Adrenal gland (tissue), 12 donors: ENCODE data around the gene FAM170B. TPM values are rescaled to one million over a fixed set of nuclear protein-coding genes. Genes with fewer than 3 reads are reported as not detected.

Experiments used
- DNase-seq, 7 donors: peaks; one replicate each; pipeline ENCODE4 v3.0.0-alpha.2; 2019 to 2020
- H3K27ac ChIP-seq, 5 donors: fragments of 200-600 bp; sonication (generic) in 4 of 5; 1 replicate in 3 of 5; 2 replicates in 2 of 5; pipeline versions ENCODE4 v1.5.1 to v1.8.0; 2016 to 2020; ENCODE audit warnings: mild to moderate bottlenecking in 1 of 5
- H3K27me3 ChIP-seq: fragments of 200-600 bp; 2 replicates; pipeline ENCODE4 v1.8.0; 2021
- H3K36me3 ChIP-seq, 2 donors: fragments of 200-600 bp; replicated peaks in 1 of 2; 1 replicate in 1 of 2; 2 replicates in 1 of 2; pipeline versions ENCODE4 v1.5.1 to v1.8.0; 2018 to 2022
- H3K4me1 ChIP-seq, 2 donors: fragments of 200-600 bp; replicated peaks in 1 of 2; 1 replicate in 1 of 2; 2 replicates in 1 of 2; pipeline versions ENCODE4 v1.5.1 to v1.8.0; 2018 to 2021
- H3K4me3 ChIP-seq, 4 donors: fragments of 200-600 bp; sonication (generic) in 3 of 4; one replicate each; pipeline ENCODE4 v1.5.1; 2016 to 2018
- H3K9me3 ChIP-seq, 3 donors: fragments of 200-600 bp; sonication (generic) in 1 of 3; replicated peaks in 1 of 3; 1 replicate in 2 of 3; 2 replicates in 1 of 3; pipeline versions ENCODE4 v1.5.1 to v1.8.0; 2016 to 2021
- POLR2A ChIP-seq, 2 donors: fragments of 450-650 bp; IDR thresholded peaks; one replicate each; pipeline ENCODE4 v1.6.1; 2017; ENCODE audit warnings: antibody characterized with exemption in 2 of 2, mild to moderate bottlenecking in 2 of 2, moderate library complexity in 1 of 2
- WGBS, 4 donors: extraction: QIAGEN DNeasy Blood & Tissue Kit in 2 of 4; methylation state at CpG; one replicate each; pipeline versions ENCODE4 v1.1.5 to v1.1.7; 2013 to 2017; 5-methylcytosine and 5-hydroxymethylcytosine counted together
- intact Hi-C, 2 donors: fragments of 100-400 bp; cut with DNase I; formaldehyde crosslinking; loops; one replicate each; pipeline versions ENCODE4 v1.14.1 to v1.15.0; 2022 to 2023
- polyA plus RNA-seq, 3 donors: library from polyadenylated mRNA; stranded (reverse); fragments of 200-250 nt in 2 of 3; fragments of 350-450 nt in 1 of 3; fragmentation: Illumina TruSeq in 1 of 3; extraction: RNeasy Lipid Tissue Mini Kit (QIAGEN cat#74804) in 1 of 3; gene quantifications; one replicate each; pipeline ENCODE4 v1.2.3, GENCODE V29; 2013 to 2014
- total RNA-seq, 9 donors: library from RNA; depleted of rRNA in 4 of 9; stranded (reverse); fragments of >200 nt in 4 of 9; fragments of 120-200 nt in 1 of 9; fragmentation: NEBNext Ultra II Directional in 1 of 9; extraction: Animal tissue kit (Norgen Biotek cat#: 25700) in 1 of 9; gene quantifications; one replicate each; pipeline versions ENCODE4 v1.1.0 to v1.2.4, GENCODE V29; 2013 to 2023
- TF ChIP-seq, protein P1 (sequence below), 6 experiments: fragments of 450-650 bp in 4 of 6; fragments of 200-600 bp in 2 of 6; sonication (generic) in 1 of 6; IDR thresholded peaks; 1 replicate in 5 of 6; 2 replicates in 1 of 6; pipeline versions ENCODE4 v1.5.1 to v1.8.0; 2016 to 2021; ENCODE audit warnings: antibody characterized with exemption in 6 of 6, mild to moderate bottlenecking in 2 of 6, moderate library complexity in 1 of 6
- donor health status: healthy with polysubstance abuse.
- donor health status: Bipolar disorder and iron deficiency.
- donor health status: DM: yes; HTN: yes; CAD: no.
- donor health status: DM: no; HTN: no; CAD: no.
- donor health status: DM: no; HTN: no; CAD: no.
- donor health status: DM: yes; HTN: yes; CAD: no.

FAM170B gene
- total and polyA plus RNA-seq, 12 donors = not detected

DNA sequence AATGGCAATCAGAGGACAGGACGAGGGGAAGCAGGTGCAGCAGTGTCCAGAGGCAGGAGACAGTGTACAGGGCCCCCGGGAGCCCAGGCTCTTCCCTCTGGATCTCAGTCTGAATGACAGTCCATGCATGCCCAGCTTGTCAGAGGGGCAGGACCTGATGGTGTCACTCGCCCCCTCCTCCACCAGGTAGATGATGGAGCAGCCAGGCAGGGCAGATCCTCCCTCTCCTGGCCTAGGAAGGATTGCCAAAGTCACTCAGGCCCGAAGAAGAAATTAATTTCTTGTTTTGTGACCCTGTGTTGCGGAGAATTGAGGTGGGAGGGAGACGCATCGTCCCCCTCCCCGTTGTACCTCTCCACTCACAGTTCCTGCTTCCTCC, 22.5 kb downstream of the FAM170B start:
- Histone ChIP-seq H3K4me1 (peaks cover 60 to 76% of the 10 kb centered on the region in 2 donors), H3K36me3 (peaks cover 0 to 9% of the 10 kb centered on the region in 2 donors), H3K4me3 (no peak overlapping the region), H3K27me3 (no peaks in the 10 kb centered on the region), H3K9me3 (no peaks in the 10 kb centered on the region), H3K27ac (peak overlapping the region in 1 of 5 donors; percentile 92)
- DNase-seq = no peak
- WGBS, 4 donors = 41 to 65% (median 62%) methylated on average over 6 to 8 of the region's 8 CpGs
- TF ChIP-seq, protein P1, sequence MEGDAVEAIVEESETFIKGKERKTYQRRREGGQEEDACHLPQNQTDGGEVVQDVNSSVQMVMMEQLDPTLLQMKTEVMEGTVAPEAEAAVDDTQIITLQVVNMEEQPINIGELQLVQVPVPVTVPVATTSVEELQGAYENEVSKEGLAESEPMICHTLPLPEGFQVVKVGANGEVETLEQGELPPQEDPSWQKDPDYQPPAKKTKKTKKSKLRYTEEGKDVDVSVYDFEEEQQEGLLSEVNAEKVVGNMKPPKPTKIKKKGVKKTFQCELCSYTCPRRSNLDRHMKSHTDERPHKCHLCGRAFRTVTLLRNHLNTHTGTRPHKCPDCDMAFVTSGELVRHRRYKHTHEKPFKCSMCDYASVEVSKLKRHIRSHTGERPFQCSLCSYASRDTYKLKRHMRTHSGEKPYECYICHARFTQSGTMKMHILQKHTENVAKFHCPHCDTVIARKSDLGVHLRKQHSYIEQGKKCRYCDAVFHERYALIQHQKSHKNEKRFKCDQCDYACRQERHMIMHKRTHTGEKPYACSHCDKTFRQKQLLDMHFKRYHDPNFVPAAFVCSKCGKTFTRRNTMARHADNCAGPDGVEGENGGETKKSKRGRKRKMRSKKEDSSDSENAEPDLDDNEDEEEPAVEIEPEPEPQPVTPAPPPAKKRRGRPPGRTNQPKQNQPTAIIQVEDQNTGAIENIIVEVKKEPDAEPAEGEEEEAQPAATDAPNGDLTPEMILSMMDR (IDR thresholded peaks at IDR 0.05) = no peak
- no peak for TF ChIP-seq POLR2A (IDR thresholded peaks at IDR 0.05)
- intact Hi-C loops = loop anchor here in 1 of 2 donors (10.0 kb wide), 1 partner anchor 47 kb away; no protein-coding TSS in a partner anchor

- peaks cover 0 to 9% of the 10 kb centered on the region in 2 donors for H3K36me3 ChIP-seq
- DNase-seq = no peak
- H3K27me3 ChIP-seq = no peaks in the 10 kb centered on the region
- H3K4me3 ChIP-seq = no peak overlapping the region
- peaks cover 65 to 81% of the 10 kb centered on the region in 2 donors for H3K4me1 ChIP-seq
- WGBS, 4 donors = 92 to 95% (median 94%) methylated on average over 3 to 4 of the region's 4 CpGs
- no peak for TF ChIP-seq POLR2A (IDR thresholded peaks at IDR 0.05)
- TF ChIP-seq, protein P1 (IDR thresholded peaks at IDR 0.05) = no peak
- peak overlapping the region in 2 of 5 donors; percentile 6 to 92 for H3K27ac ChIP-seq
- intact Hi-C loops = loop anchor here in 1 of 2 donors (10.0 kb wide), 1 partner anchor 46 kb away; no protein-coding TSS in a partner anchor
- H3K9me3 ChIP-seq = no peaks in the 10 kb centered on the region
These were observed 23.0 kb downstream of the FAM170B start for GRCh38 chr10:49110684-49111319.

- WGBS, 4 donors = 52 to 70% (median 61%) methylated on average over 8 to 9 of the region's 9 CpGs
- Histone ChIP-seq H3K36me3 (peaks cover 0 to 9% of the 10 kb centered on the region in 2 donors), H3K4me1 (peaks cover 70 to 90% of the 10 kb centered on the region in 2 donors), H3K27ac (peak overlapping the region in 3 of 5 donors; percentile 5 to 73 (median 10)), H3K9me3 (no peaks in the 10 kb centered on the region), H3K27me3 (no peaks in the 10 kb centered on the region), H3K4me3 (no peak overlapping the region)
- peak in 6 of 7 donors; percentile 38 to 82 (median 66) for DNase-seq
- intact Hi-C loops = loop anchor here in 1 of 2 donors (10.0 kb wide), 1 partner anchor 45 kb away; no protein-coding TSS in a partner anchor
- TF ChIP-seq POLR2A (IDR thresholded peaks at IDR 0.05) = no peak
- TF ChIP-seq, protein P1 (IDR thresholded peaks at IDR 0.05) = no peak
These were observed 24.0 kb downstream of the FAM170B start for GRCh38 chr10:49109669-49110340.

DNA sequence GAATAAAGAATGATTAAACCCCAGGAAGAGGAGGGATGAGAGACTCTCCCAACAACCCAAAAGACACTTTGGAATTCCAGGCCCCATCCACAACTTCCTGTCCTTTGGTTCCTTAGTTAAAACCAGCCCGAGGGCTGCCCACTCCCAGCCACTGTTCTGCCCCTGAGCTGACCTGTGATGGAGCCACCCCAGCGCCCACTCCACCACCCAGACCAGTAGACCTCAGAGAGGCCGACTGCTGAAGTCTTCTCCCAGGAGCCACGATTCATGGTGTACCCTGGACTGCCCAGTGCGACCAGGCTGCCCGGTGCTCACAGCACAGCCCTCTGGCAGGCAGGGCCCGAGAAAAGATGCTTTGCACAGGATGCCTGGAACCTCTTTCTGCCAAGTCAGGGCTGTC, 25.2 kb downstream of the FAM170B start:
- no peak for DNase-seq
- no peak for TF ChIP-seq POLR2A (IDR thresholded peaks at IDR 0.05)
- TF ChIP-seq, protein P1 (IDR thresholded peaks at IDR 0.05) = no peak
- 90 to 96% (median 92%) methylated on average over 7 of the region's 7 CpGs for WGBS, 4 donors
- H3K36me3 ChIP-seq = peaks cover 0 to 9% of the 10 kb centered on the region in 2 donors
- intact Hi-C loops = no loop called here
- H3K4me1 ChIP-seq = peaks cover 61 to 87% of the 10 kb centered on the region in 2 donors
- peak overlapping the region in 2 of 5 donors; percentile 48 to 73 for H3K27ac ChIP-seq
- no peak overlapping the region for H3K4me3 ChIP-seq
- no peaks in the 10 kb centered on the region for H3K27me3 ChIP-seq
- no peaks in the 10 kb centered on the region for H3K9me3 ChIP-seq
